HepG2 (cell line): ENCODE results near the gene C15orf62. TPM values are rescaled to one million over a fixed set of nuclear protein-coding genes. Genes with fewer than 3 reads are reported as not detected.
A peak's percentile ranks its signal among the peaks of the same experiment; 100 is the strongest.

Source experiments
- AHDC1 ChIP-seq: sonication (generic); formaldehyde crosslinking; IDR thresholded peaks from 2 replicates; pipeline ENCODE4 v1.5.1; 2020; ENCODE audit warnings: mild to moderate bottlenecking, missing genetic modification reagents, borderline replicate concordance
- HCFC1 ChIP-seq: fragments of 150-350 bp; IDR thresholded peaks from 2 replicates; pipeline ENCODE4 v1.6.1; 2014; ENCODE audit warnings: low read depth, low read length
- KIAA2018 ChIP-seq: sonication (generic); formaldehyde crosslinking; IDR thresholded peaks from 2 replicates; pipeline ENCODE4 v1.5.0; 2020; ENCODE audit warnings: mild to moderate bottlenecking, missing genetic modification reagents, borderline replicate concordance
- KLF13 ChIP-seq: sonication (generic); formaldehyde crosslinking; IDR thresholded peaks from 2 replicates; pipeline ENCODE4 v1.4.0; 2020; ENCODE audit warnings: mild to moderate bottlenecking, missing genetic modification reagents
- MXI1 ChIP-seq: IDR thresholded peaks from 3 replicates; pipeline ENCODE4 v1.6.1; 2012; ENCODE audit warnings: low read depth, low read length, inconsistent platforms, borderline replicate concordance
- U2AF1 ChIP-seq: fragments of 200-400 bp; formaldehyde crosslinking; optimal IDR thresholded peaks from 2 replicates; pipeline ENCODE3; 2017; ENCODE audit warnings: mild to moderate bottlenecking, low read depth, low read length
- ZNF138 ChIP-seq: sonication (generic); formaldehyde crosslinking; IDR thresholded peaks from 2 replicates; pipeline ENCODE4 v1.5.0; 2020; ENCODE audit warnings: mild to moderate bottlenecking, low read depth, missing genetic modification reagents
- ZNF281 ChIP-seq: sonication (generic); formaldehyde crosslinking; IDR thresholded peaks from 2 replicates; pipeline ENCODE4 v1.4.0; 2020; ENCODE audit warnings: missing genetic modification reagents, borderline replicate concordance
- ZNF3 ChIP-seq: IDR thresholded peaks from 2 replicates; pipeline ENCODE4 v1.7.0; 2017; ENCODE audit warnings: inconsistent platforms
- ZNF576 ChIP-seq: sonication (generic); formaldehyde crosslinking; IDR thresholded peaks from 2 replicates; pipeline ENCODE4 v1.4.0; 2020; ENCODE audit warnings: mild to moderate bottlenecking, missing genetic modification reagents
- ZSCAN9 ChIP-seq: IDR thresholded peaks from 2 replicates; pipeline ENCODE4 v1.6.1; 2016; ENCODE audit warnings: borderline replicate concordance
- polyA plus RNA-seq, 8 experiments: library from polyadenylated mRNA; depleted of rRNA in 3 of 8; stranded (reverse) in 7 of 8; unstranded in 1 of 8; fragments of >200 nt; fragmentation: Illumina TruSeq in 4 of 8; extraction: Trizol in 4 of 8; gene quantifications; 2 replicates each; pipeline versions ENCODE4 v1.2.1 to v1.2.3, GENCODE V29; 2011 to 2016; ENCODE audit warnings: low read depth in 4 of 8, missing spikeins in 1 of 8, mixed read lengths in 1 of 8; ENCODE audit not compliant: insufficient read depth in 1 of 8
- total RNA-seq, 5 experiments: library from RNA; depleted of rRNA; stranded (reverse); fragments of >200 nt; fragmentation: Illumina TruSeq; extraction: Trizol; gene quantifications; 2 replicates each; pipeline ENCODE4 v1.2.3, GENCODE V29; 2016; ENCODE audit warnings: low read depth in 1 of 5

Gene C15orf62
- total and polyA plus RNA-seq, 2 of the 13 experiments (the other 11 are each of a cell fraction or from before 2014, with no cell fraction given), result 0.51 to 1.1 TPM

- TF ChIP-seq KIAA2018 (CRISPR knock-in tag) (no peak), HCFC1 (no peak), ZSCAN9 (CRISPR knock-in tag) (no peak), MXI1 (peak; percentile 41; the same call in 1 of the 3 replicates), KLF13 (CRISPR knock-in tag) (no peak), U2AF1 (no peak), ZNF138 (no peak), AHDC1 (no peak; the same call in 1 of the 2 replicates), ZNF3 (CRISPR knock-in tag) (0 out of 2 replicates have a peak, but pooled peaks have one; percentile 4), ZNF576 (no peak), ZNF281 (CRISPR knock-in tag) (no peak)
Measured at GRCh38 chr15:40793216-40793989, 23.6 kb downstream of the C15orf62 start (continued).
